KBM-7 (cell line): ENCODE measurements around the gene OSBPL7.

Source experiments
- DNase-seq: peaks from one replicate; pipeline ENCODE4 v3.0.0-alpha.2; 2015
- in situ Hi-C: fragments of 300-500 bp; cut with MboI; formaldehyde crosslinking; loops from 2 replicates; pipeline ENCODE4 v1.14.3; 2020; ENCODE audit warnings: low sequenced_read_pairs, low pct_unique_long_range_greater_than_20kb, mixed read lengths

OSBPL7 gene

GRCh38 chr17:47812146-47812920 is 9.3 kb downstream of the OSBPL7 start:
- in situ Hi-C loops: no loop called here
- DNase-seq: no peak

- in situ Hi-C loops: no loop called here
- DNase-seq: no peak
Measured at GRCh38 chr17:47811709-47812108, 9.9 kb downstream of the OSBPL7 start.

- in situ Hi-C loops: no loop called here
- no peak for DNase-seq
Measured at GRCh38 chr17:47810901-47811635, 10.5 kb downstream of the OSBPL7 start.

GRCh38 chr17:47810200-47810821 is 11.3 kb downstream of the OSBPL7 start:
- in situ Hi-C loops: no loop called here
- no peak for DNase-seq

- in situ Hi-C loops: no loop called here
Measured at GRCh38 chr17:47808830-47809480, 12.6 kb downstream of the OSBPL7 start.

GRCh38 chr17:47808036-47808829 is 13.4 kb downstream of the OSBPL7 start:
- in situ Hi-C loops: no loop called here
- no peak for DNase-seq

More at GRCh38 chr17:47808830-47809480, 12.6 kb downstream of the OSBPL7 start:
- DNase-seq: no peak

- in situ Hi-C loops: no loop called here
- no peak for DNase-seq
Measured at GRCh38 chr17:47807421-47807820, 14.2 kb downstream of the OSBPL7 start.

- in situ Hi-C loops: no loop called here
- no peak for DNase-seq
Measured at GRCh38 chr17:47806913-47807255, 14.7 kb downstream of the OSBPL7 start.

GRCh38 chr17:47806026-47806912 is 15.3 kb downstream of the OSBPL7 start:
- in situ Hi-C loops: no loop called here
- DNase-seq: no peak

- DNase-seq: no peak
- in situ Hi-C loops: no loop called here
Measured at GRCh38 chr17:47804461-47804860, 17.1 kb downstream of the OSBPL7 start.

- in situ Hi-C loops: no loop called here
- DNase-seq: no peak
Measured at GRCh38 chr17:47803751-47804150, 17.8 kb downstream of the OSBPL7 start.

- in situ Hi-C loops: no loop called here
- DNase-seq: no peak
Measured at GRCh38 chr17:47803201-47803600, 18.4 kb downstream of the OSBPL7 start.

- in situ Hi-C loops: no loop called here
- peak; percentile 58 for DNase-seq
Measured at GRCh38 chr17:47802341-47803022, 19.1 kb downstream of the OSBPL7 start.

- in situ Hi-C loops: no loop called here
- no peak for DNase-seq
Measured at GRCh38 chr17:47801906-47802305, 19.7 kb downstream of the OSBPL7 start.

- in situ Hi-C loops: no loop called here
- no peak for DNase-seq
Measured at GRCh38 chr17:47801176-47801765, 20.3 kb downstream of the OSBPL7 start.

GRCh38 chr17:47800686-47801085 is 20.9 kb downstream of the OSBPL7 start:
- in situ Hi-C loops: no loop called here
- DNase-seq: no peak

GRCh38 chr17:47797797-47798196 is 23.8 kb downstream of the OSBPL7 start:
- no peak for DNase-seq
- in situ Hi-C loops: no loop called here
